ENCODE data around the gene EPB42.

The EPB42 gene

DNA sequence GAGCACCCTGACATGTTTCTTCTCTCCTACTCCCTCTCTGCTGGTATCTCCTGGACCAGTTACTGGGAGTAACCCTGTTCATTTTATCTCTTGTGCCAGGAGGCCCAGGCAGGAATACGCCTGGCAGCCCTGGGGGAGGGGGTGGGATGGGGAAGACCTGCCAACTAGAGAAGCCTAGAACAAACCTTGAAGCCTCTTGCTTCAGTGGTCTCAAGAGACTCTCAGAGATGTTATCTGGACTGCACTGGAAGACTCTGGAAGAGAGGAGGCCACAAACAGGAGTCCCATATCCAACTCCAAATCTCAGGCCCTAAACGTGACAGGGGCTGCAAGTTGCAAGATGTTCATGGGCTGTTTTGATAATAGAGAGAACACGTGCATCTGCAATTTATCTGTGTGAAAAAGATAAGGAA lies at the start of gene EPB42:
Gene EPB42, minus strand, starts transcription at position 28 of the 413 bp plus-strand sequence. CDS start 193 bp downstream, outside the sequence.
- DNase-seq (ENCODE audit: low read depth in 2 of 2) = no peak

DNA sequence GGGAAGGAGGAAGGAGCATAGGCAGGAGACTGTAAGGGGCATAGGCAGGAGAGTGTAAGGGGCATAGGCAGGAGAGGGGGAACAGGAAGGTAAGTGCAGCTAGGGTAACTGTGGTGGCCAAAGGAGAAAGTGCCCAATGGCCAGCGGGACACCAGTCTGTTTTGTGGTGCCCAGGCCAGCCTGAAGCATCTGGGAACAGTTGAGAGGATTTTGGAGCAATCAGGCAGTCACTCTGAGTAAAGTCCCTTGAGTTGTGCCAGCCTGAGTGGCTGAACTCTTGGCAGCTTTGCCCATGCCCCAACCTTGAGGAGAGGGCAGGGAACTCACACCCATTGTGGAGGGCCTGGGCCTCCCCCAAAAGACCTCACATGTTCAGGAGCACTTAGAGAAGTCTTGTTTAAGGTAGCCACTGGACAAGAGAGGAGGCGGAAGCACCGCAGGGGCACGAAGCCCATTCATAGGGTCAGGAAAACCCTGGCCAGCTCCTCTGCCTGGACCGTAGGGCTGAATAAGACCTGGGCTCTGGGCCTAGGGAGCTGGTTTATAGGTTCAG lies 49.4 kb upstream of the EPB42 start:
- no peak for DNase-seq (ENCODE audit: low read depth in 2 of 2)

DNA sequence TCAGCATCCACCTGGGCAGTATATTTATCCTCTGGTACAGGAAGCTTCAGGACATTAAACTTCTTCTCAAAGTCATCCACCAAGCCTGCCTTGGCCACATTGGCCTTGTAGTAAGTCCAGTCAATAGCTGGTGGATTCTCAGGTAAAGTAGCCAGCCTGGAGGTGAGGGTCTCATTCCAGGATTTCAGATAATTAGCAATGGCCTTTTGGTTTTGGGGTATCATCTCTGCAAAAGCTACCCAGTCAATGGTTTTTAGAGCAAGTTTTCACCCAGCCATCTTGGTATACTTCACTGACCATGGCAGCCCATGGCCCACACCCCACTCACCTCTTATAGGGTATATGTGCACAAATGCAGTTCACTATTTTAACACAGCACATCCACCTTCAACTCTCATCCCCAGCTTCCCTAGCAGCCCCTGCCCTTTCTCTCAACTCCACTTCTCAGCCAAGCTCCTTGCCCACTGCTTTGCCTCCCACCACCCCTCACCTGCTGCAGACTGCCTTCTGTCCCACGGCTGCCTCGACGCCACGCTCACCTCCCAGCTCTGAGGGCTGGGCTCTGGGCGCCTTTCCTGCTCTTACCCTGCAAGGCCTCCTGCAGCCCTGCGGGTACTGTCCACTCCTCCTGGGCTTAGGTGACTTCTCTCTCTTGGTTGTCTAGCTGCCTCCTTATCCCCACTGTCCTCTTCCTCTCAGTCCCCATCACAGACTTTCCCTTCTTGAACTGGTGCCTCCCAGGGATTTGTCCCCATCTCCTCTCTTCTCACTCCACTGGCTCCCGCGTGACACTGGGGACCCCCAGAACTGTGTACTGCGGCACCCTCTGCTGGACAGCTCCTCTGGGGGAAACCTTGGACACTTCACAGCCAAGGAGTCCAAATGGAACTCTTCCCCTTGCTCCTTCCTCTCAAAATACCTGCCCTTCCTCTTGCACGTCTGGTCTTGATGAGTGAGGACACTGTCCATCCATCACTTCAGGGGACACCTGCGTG lies 47.6 kb upstream of the EPB42 start:
- DNase-seq (ENCODE audit: low read depth in 2 of 2) = no peak

DNA sequence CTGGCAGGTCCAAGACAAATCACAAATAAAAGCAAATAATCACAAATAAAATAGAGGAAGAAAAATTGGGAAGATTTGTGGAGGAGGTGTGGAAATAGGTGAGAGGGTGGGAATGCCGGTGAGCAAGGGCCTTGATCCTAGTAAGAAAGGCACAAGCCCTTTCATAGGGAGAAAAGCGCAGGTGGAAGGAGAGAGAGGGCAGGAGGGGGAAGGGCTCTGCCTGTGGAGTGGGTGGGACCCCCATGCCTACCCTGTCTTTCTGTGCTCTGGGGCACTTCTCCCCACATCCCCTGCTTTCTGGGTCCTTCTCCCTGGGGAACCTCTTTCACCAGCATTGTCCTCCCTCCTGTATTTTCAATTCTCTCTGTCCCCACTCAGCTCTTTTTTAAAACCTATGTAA lies 46.6 kb upstream of the EPB42 start:
- DNase-seq (ENCODE audit: low read depth in 2 of 2) = no peak

DNA sequence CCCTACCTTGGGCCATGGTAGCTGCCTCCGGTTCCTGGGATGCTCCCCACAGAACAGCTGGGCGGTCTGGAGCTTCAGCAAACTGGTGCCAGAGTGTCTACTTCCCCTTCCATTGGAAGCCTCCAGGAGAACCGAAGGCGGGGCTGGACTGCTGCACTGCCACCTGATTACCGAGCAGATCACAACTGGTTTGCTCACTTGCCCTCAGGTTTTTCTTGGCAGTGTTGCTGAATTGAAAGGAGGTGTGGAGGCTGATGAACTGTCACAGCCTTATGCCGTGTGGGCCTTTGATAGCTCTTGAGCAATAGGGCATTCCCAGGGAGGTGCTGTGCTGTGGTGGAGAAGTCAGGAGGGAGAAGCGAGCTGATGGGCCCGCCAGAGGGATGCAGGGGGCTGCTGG lies 46.0 kb upstream of the EPB42 start, which contains the start of gene TGM5:
Gene TGM5, minus strand, starts transcription at position 95 of the 400 bp plus-strand sequence. Its CDS starts 79 bp downstream, at position 16.
- DNase-seq (ENCODE audit: low read depth in 2 of 2) = no peak

DNA sequence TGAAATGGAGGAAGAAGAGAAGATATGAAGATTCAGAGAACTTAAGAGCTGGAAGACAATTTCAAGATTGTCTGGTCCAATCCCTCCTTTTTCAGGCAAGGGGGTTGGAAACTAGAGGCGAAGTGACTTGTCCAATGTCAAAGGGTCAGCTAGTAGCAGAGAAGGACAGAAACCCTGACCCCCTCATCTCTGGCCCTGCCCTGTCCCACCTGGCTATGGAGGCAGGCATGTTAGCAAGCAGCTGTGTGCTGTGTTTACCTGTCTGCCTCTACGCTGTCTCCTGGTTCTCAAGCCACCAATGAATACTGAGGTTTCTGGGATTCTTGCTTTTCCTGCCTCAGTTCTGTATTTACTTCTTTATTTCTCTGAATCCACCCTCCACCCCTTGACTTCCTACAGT lies 45.6 kb upstream of the EPB42 start:
- no peak for DNase-seq (ENCODE audit: low read depth in 2 of 2)

DNA sequence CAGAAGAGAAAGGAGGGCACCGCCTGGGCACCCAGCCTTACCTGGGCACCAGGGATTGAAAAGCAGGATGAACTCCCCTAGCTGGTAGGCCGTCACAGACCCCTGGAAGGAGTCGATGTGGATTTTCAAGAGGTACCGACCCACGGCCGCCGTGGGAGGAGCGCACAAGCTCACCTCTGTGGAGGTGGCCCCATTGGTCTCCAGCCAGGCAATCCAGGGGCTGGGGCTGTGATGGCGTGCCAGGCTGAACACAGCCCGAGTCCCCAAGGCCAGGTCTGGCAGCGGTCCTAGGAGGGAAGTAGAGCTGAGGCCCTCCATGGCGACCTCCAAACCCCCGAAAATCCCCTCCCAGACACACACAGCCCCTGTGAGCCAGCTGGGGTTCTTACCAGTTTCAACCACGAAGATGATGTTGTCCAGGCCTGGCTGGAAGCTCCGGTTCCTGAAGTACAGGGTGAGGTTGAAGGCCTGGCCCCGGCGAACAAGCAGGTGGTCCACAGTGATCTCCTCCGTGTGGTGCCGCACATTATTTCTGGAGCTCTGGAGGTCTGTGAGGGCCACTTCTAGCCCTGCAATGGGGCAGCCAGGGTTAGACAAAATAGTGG lies 39.3 kb upstream of the EPB42 start:
- no peak for DNase-seq (ENCODE audit: low read depth in 2 of 2)

DNA sequence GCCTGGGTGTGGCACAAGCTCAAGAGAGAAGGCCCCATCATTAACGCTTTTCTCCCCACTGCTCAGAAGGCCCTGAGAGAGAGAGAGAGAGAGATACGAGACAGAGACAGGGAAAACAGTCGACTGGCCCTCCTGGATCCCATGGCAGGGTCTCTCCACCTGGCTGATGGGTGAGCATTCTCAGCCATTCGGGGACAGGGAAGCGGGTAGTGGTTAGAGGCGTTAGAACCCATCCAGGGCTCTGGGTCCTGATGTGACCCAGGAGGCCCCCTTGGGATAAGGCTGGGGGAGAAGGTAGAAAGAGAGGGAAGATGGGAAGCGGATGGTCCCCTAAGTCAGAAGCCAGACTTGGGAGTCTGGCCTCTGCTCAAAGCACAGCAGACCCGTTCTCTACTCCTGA lies 38.0 kb upstream of the EPB42 start:
- no peak for DNase-seq (ENCODE audit: low read depth in 2 of 2)

DNA sequence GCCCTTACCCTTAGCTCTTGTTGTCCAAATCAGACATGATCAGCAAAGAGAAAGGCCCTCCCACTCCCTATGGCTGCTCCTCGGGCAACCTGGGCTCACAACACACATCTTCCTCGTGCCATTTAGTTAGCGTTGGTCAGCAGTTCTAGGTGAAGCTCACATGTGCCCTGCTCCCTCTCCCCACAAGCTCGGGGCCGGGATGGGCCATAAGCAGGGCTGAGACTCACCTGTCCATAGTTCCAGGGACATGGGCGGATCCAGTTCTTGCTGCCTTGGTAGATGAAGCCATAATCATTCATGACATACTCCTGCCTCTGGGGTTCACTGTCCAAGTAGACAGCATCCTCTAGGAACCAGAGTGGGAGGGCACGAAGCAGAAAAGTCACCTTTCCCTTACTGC lies 35.5 kb upstream of the EPB42 start:
- DNase-seq (ENCODE audit: low read depth in 2 of 2) = no peak

DNA sequence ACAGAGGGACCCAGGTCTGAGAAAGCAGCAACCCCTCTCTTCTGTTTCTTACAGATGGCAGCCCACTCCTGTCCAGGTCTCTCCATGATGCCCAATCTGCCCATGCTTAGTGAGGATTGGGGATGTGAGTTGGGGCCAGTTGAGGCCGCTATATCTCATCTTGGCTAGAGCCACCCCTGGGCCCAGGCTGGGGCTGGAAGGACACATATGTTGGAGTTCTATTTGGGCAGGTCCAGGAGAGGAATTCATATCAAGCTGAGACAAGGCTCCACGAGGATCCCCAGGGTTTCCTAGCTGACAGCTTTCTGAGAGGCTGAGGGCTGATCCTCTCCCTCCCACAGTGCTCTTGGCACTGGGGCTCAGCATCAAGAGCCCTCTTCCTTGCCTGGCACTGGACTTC lies 34.6 kb upstream of the EPB42 start:
- DNase-seq (ENCODE audit: low read depth in 2 of 2) = no peak

DNA sequence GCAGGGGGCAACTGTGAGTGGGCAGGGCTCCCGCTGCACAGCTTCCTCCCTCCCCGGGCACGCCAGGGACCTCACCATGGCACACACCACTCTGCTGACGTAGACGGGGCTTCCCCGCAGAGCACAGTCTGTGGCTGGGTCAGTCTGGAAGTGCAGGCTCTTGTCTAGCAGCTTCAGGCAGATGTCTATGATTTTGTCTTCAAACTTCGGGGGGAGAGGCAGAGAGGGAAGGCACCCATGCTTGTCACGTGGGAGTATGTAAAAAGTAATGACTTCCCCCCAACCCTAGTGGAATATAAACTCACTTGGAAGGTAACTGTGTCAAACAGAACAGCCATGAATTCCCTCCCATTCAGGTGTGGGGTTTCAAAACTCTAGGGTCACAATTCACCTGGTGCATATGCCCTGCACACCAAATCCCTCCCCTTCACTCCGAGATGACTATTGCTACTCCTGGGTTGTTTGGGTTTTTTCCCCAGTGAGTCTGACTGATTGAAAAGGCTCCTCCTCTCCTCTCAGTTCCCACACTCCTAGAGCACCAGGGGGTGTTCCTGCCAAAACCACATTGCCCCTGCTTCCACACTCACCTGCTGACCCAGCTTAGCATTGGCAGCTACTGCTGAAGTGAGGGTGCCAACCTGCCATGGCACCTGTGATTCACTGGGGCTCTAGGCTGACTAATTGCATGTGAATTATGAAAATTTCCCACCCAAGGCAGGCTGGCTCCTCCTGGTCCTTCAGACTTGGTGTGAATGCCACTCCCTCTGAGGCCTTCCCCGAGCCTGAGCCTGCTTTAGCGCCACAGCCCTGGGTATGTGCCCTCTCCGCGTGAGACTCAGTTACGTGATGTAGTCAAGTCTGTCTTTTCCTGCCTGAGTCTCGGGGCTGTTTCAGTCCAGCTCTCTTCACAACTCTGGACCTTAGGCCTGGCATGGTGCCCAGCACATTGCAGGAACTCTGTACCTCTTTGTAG lies 32.9 kb upstream of the EPB42 start:
- DNase-seq (ENCODE audit: low read depth in 2 of 2) = no peak

DNA sequence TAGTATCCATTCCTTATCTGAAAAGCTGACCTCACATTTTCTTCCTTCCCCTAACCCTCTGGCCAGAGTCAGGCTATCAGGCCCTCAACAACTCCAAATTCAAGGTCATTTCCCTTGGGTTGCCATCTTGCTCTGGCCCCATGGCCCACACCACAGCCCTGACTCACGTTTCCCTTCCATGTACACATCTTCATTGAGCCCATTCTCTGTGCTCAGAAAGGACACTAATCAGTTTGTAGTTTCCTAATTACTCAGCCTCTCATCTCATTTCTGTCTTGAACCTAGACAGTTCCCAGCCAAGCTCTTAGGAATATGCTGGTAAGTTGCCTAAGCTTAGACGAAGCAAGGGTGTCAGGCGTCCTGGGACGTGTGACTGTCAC lies 31.0 kb upstream of the EPB42 start:
- DNase-seq (ENCODE audit: low read depth in 2 of 2) = no peak

DNA sequence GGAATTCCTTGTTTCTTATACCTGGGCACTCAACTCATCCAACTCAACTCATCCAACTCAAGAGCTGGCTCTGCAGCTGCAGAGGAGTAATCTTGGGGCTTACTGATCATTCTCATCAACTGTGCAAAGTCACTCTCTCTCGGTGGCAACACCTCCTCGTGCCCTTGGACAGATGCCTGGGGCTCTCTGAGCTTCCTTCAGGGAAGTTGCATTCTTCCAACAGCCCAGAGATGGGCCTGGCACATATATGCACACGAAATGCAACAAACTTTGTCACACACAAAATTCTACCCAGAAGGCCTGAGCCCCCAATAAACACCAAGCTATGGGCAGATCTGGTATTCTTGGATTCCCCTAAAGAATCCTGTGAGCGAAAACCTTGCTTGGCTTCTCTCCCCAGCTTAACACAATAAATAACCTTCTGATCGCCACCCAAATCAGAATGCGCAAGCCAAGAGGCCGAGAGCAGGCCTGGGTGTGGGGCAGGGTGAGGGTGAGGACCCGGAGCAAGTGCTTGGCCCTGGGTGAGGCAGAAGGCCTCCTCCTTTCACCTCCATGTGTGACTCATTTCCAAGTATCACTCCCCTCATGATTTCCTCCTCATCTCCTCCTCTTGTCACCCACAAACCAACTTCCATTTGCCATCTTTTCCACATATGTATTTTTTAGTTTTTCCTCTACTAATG lies 30.5 kb upstream of the EPB42 start:
- DNase-seq (ENCODE audit: low read depth in 2 of 2) = no peak

DNA sequence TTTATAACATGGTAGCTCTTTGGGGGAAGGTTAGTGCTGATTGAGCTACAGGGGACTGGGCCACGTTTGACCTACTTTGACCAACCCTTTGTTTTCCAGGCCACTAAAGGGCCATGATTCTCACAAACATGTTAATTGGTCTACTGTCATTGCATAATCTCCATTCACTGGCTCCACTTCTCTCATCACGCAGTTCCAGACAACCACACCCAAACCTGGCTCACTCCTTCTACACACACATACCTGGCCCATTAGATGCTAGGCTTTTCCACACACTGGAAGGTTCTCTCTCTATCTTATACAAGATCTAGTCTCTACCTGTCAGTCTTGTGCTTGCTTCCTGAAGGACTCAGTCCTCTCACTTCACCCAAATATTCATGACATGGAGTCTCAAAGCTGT lies 30.0 kb upstream of the EPB42 start:
- DNase-seq (ENCODE audit: low read depth in 2 of 2) = no peak

DNA sequence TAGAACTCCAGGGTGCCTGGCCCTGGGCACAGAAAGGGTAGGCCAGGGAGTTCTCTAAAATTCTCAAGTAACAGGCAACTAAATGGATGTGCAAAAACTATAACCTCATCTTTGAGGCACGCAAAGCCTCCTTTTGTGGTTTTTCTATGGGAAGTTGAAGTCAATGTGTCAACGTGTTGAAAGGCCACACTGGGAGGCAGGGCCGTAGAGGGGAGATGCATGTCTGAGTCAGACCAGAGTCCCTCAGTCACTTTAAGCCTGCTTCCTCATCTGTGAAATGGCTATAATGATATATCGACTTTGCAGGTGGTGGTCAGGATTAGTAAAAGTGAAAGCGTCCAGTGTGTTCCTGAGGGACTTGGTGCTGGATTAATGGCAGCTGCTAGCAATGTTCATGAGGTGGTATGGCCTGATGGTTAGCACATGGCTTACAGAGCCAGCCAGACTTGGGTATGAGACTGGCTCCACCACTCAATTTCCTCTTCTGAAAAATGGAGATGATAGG lies 28.9 kb upstream of the EPB42 start:
- peak; percentile 60 to 64 for DNase-seq (ENCODE audit: low read depth in 2 of 2)

DNA sequence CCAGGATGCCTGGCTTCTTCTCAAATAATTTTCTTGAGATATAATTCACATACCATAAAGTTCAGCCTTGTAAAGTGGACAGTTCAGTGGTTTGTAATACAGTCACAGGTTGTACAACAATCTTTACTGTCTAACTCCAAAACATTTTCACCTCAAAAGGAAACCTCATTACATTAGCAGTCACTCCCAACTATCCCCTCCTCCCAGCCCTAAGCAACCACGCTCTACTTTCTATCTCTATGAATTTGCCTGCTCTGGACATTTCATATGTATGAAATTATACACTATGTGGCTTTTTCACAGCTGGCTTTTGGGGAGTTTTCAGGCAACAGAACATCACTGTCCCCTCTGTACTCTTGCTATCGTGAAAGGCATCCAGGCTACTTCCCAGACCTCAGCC lies 28.4 kb upstream of the EPB42 start:
- no peak for DNase-seq (ENCODE audit: low read depth in 2 of 2)

DNA sequence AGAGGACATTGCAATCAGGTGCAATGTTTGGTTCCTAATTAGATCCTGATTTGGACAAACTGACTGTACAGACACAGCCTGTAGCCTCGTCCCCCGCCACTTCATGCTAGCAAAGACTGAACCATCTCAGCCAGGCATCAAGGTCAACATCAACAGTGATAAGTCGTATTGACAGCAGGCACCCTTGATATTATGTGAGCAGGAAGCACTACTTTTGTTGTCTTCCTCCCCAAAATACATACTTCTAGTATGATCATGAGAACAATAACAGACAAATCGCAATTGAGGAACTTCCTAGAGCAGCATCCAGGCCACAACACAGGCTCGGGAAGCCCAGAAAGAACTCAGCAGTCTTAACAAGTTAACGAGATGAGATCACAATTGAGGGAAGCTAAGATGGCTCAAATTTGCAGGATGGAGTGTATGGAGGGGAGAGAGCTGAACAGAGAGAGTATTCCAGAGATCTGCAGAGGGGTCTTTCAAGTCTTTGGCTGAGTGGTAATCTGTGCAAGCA lies 25.5 kb upstream of the EPB42 start:
- no peak for DNase-seq (ENCODE audit: low read depth in 2 of 2)

DNA sequence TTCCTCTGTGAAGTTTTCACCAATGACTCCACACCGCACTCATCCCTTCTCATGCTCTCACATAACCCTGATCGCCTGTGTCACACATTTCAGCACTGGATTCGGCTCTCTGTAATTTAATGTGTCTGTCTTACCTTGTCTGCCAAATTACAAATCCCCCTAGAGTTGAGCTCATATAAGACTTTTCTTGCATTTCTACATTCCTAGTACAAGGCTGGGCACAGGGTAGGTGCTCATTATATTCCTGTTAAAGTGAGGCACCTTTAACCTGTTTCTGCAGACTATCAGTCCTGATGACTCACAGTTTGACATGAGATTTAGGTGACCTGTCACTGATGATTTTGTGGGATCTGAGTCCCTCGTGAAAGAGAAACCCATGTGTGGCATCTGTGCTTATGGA lies 23.3 kb upstream of the EPB42 start:
- no peak for DNase-seq (ENCODE audit: low read depth in 2 of 2)

DNA sequence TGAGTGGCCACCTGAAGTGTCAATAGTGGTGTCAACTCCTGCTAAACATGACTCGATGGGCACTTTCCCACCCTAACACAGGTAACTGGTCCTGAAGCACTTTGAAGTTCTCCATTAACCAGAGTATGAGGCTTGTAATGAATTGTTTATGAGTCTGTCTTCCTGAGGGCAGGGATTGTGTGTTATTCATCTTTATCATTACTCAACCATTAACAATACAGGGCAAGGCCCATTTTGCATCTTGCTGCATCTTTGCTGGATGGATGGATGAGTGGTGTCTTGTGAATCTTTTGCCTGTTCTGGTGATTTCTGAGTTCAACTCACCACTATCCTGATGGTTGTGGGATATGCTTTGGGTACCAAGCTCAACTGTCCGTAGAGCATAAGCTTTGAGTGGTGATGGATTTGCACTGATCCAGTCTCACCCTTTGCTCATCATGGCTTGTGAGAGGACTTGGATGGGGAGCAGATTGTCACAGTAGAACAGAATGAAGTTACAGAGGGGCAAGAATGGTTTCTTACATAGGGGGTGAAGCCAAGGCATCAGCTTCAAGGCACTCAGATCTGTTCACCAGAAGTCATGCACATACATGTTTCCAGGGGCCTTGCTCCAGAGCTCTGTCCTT lies 22.3 kb upstream of the EPB42 start:
- no peak for DNase-seq (ENCODE audit: low read depth in 2 of 2)

DNA sequence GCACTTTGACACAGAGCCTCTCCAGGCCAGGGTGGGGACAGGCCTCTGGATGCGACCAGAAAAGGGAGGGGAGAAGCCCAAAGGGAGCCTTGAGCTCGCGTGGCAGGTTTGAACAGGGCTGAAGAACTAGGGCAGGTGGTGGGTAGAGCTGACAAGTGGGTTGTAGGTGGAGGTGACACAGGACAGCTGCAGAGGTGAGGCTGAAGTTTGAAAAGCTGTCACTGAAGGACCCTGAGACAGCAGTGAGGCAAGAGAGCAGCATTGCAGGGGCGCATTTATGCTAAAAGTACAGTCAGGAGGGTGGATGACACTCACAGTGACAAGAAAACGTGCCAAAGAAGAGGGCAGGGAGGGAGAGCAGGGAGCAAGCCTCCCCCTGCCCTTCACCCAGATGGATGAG lies 21.8 kb upstream of the EPB42 start:
- DNase-seq (ENCODE audit: low read depth in 2 of 2) = no peak
